GM19452 (cell line): Measurements from ENCODE around the gene REXO5.
"Not testable (repeated sequence)": the region's sequence is repeated elsewhere in the genome, so short reads cannot be mapped to it uniquely, and the experiment has no call there.

Source experiments
- ATAC-seq: cut with Tn5 transposase; IDR thresholded peaks from one replicate; pipeline ENCODE4 v1.9.1; 2021; ENCODE audit not compliant: unreplicated experiment

Gene REXO5

GRCh38 chr16:20798364-20798763, 8.0 kb upstream of the REXO5 start:
- no peak for ATAC-seq

- ATAC-seq = no peak
Observed at GRCh38 chr16:20799599-20799998, 6.7 kb upstream of the REXO5 start.

- no peak for ATAC-seq
Observed at GRCh38 chr16:20801278-20801677, 5.0 kb upstream of the REXO5 start.

GRCh38 chr16:20803192-20803560, 3.2 kb upstream of the REXO5 start:
- no peak for ATAC-seq

GRCh38 chr16:20803561-20804214, 2.6 kb upstream of the REXO5 start:
- no peak for ATAC-seq

GRCh38 chr16:20805684-20806167, 601 bp upstream of the REXO5 start:
- not testable (repeated sequence) for ATAC-seq

- ATAC-seq = no peak
Observed at GRCh38 chr16:20807862-20808261, 1.5 kb downstream of the REXO5 start.

GRCh38 chr16:20811889-20812439, 5.6 kb downstream of the REXO5 start:
- no peak for ATAC-seq

GRCh38 chr16:20812510-20812909, 6.2 kb downstream of the REXO5 start:
- ATAC-seq = no peak

- ATAC-seq = no peak
Observed at GRCh38 chr16:20814784-20815183, 8.5 kb downstream of the REXO5 start.

- ATAC-seq = no peak
Observed at GRCh38 chr16:20818929-20819585, 12.7 kb downstream of the REXO5 start.

- ATAC-seq = no peak
Observed at GRCh38 chr16:20821682-20822081, 15.4 kb downstream of the REXO5 start.

- ATAC-seq = no peak
Observed at GRCh38 chr16:20822521-20823325, 16.4 kb downstream of the REXO5 start.

GRCh38 chr16:20826039-20826566, 19.8 kb downstream of the REXO5 start:
- no peak for ATAC-seq

GRCh38 chr16:20829536-20829935, 23.2 kb downstream of the REXO5 start:
- no peak for ATAC-seq

- no peak for ATAC-seq
Observed at GRCh38 chr16:20830372-20830771, 24.0 kb downstream of the REXO5 start.

GRCh38 chr16:20833086-20833485, 26.8 kb downstream of the REXO5 start:
- ATAC-seq = no peak

- ATAC-seq = no peak
Observed at GRCh38 chr16:20838240-20838639, 31.9 kb downstream of the REXO5 start.

- ATAC-seq = no peak
Observed at GRCh38 chr16:20839504-20839903, 33.2 kb downstream of the REXO5 start.

- ATAC-seq = no peak
Observed at GRCh38 chr16:20844054-20844453, 37.7 kb downstream of the REXO5 start.

GRCh38 chr16:20844588-20844987, 38.3 kb downstream of the REXO5 start:
- no peak for ATAC-seq
